OCI-LY3 (cell line): ENCODE data around the gene EHBP1.

Source experiments
- H2AFZ ChIP-seq: fragments of 200-600, 300-600 bp; shearing (Covaris generic); 2 replicates; pipeline ENCODE4 v1.6.0; 2014; ENCODE audit warnings: antibody characterized with exemption, low read depth, low read length
- H3K27ac ChIP-seq: fragments of 200-600, 300-600 bp; sonication (generic); 2 replicates; pipeline ENCODE4 v1.5.1; 2014; ENCODE audit warnings: mild to moderate bottlenecking, low read length, moderate library complexity, mixed read lengths
- H3K27me3 ChIP-seq: fragments of 200-600, 300-600 bp; sonication (generic); 2 replicates; pipeline ENCODE4 v1.6.1; 2014; ENCODE audit warnings: low read depth, low read length, mixed read lengths
- H3K36me3 ChIP-seq: fragments of 200-600, 300-600 bp; sonication (generic); replicated peaks from 2 replicates; pipeline ENCODE3; 2014; ENCODE audit warnings: low read depth, low read length, mixed read lengths
- H3K4me1 ChIP-seq: fragments of 300-600, 200-600 bp; sonication (generic); 2 replicates; pipeline ENCODE4 v1.6.1; 2014; ENCODE audit warnings: low read length, mixed read lengths
- H3K4me2 ChIP-seq: fragments of 200-600, 300-600 bp; sonication (generic); 2 replicates; pipeline ENCODE4 v1.6.1; 2014; ENCODE audit warnings: low read length, mixed read lengths
- H3K4me3 ChIP-seq: fragments of 300-600, 200-600 bp; sonication (generic); 2 replicates; pipeline ENCODE4 v1.5.1; 2014; ENCODE audit warnings: antibody characterized with exemption, mild to moderate bottlenecking, low read length, moderate library complexity
- H3K79me2 ChIP-seq: fragments of 300-600, 200-600 bp; shearing (Covaris generic); 2 replicates; pipeline ENCODE4 v1.6.1; 2014; ENCODE audit warnings: mild to moderate bottlenecking, low read length, mixed read lengths
- H3K9ac ChIP-seq: fragments of 300-600, 200-600 bp; shearing (Covaris generic); 2 replicates; pipeline ENCODE4 v1.6.0; 2014; ENCODE audit warnings: mild to moderate bottlenecking, low read length, moderate library complexity
- H3K9me3 ChIP-seq: fragments of 200-600, 300-600 bp; shearing (Covaris generic); 2 replicates; pipeline ENCODE4 v1.6.1; 2014; ENCODE audit warnings: low read length, mixed read lengths; ENCODE audit not compliant: insufficient read depth
- H4K20me1 ChIP-seq: fragments of 200-600, 300-600 bp; sonication (generic); 2 replicates; pipeline ENCODE4 v1.6.1; 2016; ENCODE audit warnings: low read length, mixed read lengths; ENCODE audit not compliant: insufficient read depth
- CTCF ChIP-seq: fragments of 200-600, 300-600 bp; sonication (generic); IDR thresholded peaks from 2 replicates; pipeline ENCODE4 v1.5.1; 2014; ENCODE audit warnings: antibody characterized with exemption, low read length, low read depth
- EZH2phosphoT487 ChIP-seq: fragments of 200-600 bp; shearing (Covaris generic); IDR thresholded peaks from 2 replicates; pipeline ENCODE4 v1.6.1; 2018; ENCODE audit warnings: antibody characterized with exemption, mixed run types, low read depth

The EHBP1 gene

DNA sequence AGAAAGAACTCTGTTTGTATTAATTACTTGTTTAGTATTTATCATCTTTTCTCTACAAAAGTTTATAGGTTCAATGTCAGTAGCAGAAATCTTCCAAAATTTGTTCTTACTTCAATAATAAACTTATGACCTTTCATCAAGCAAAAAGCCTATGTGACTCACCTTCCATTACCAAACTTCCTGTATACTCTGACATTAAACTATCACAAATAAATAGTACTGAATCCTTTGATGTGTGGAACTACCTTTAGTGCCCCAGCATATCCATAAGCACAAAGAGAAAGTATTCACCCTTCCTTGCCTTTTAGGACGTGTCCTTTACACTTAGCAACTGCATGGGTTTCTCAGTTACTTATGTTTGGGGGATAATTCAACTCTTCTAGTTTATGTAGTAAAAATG, 166.0 kb downstream of the EHBP1 start:
- no peak overlapping the region for H3K4me2 ChIP-seq
- no peak overlapping the region for H3K9ac ChIP-seq
- no peaks in the 10 kb centered on the region for H3K27me3 ChIP-seq
- H3K9me3 ChIP-seq: no peaks in the 10 kb centered on the region
- H3K4me1 ChIP-seq: no peaks in the 10 kb centered on the region
- H3K36me3 ChIP-seq: peaks cover 24% of the 10 kb centered on the region
- H3K4me3 ChIP-seq: no peak overlapping the region
- TF ChIP-seq CTCF: no peak
- TF ChIP-seq EZH2phosphoT487: no peak
- no peak overlapping the region for H2AFZ ChIP-seq
- H3K79me2 ChIP-seq: no peaks in the 10 kb centered on the region
- H4K20me1 ChIP-seq: no peaks in the 10 kb centered on the region
- no peak overlapping the region for H3K27ac ChIP-seq

GRCh38 chr2:62873603-62874002, 168.1 kb downstream of the EHBP1 start:
- TF ChIP-seq CTCF (no peak), EZH2phosphoT487 (no peak)
- no peaks in the 10 kb centered on the region for H4K20me1 ChIP-seq
- H3K4me1 ChIP-seq: no peaks in the 10 kb centered on the region
- H3K27me3 ChIP-seq: no peaks in the 10 kb centered on the region
- H3K4me3 ChIP-seq: no peak overlapping the region
- peaks cover 27% of the 10 kb centered on the region for H3K36me3 ChIP-seq
- no peak overlapping the region for H2AFZ ChIP-seq
- H3K9ac ChIP-seq: no peak overlapping the region
- H3K79me2 ChIP-seq: no peaks in the 10 kb centered on the region
- H3K9me3 ChIP-seq: no peaks in the 10 kb centered on the region
- no peak overlapping the region for H3K4me2 ChIP-seq
- H3K27ac ChIP-seq: no peak overlapping the region

DNA sequence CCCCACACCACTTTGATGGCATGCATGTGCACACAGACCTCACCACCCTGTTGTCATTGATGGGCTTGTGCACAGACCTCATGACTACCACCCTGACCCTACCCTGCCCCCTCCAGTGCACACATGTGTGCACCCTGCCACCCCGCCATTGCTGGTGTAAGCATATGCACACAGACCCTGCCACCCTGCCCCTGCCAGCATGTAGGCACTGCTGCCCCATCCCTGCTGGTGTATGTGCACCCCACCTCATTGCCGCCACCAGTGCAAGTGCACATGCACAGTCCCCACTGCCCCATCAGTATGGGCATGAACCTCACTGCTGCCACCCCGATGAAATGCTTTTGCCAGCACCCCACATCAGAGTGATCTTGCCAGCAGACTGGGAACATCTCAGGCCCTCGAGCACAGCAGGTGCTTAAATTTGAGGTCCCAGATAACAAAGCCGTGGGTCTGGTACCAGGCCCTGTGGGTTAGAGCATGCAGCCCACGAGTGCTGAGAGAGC, 169.4 kb downstream of the EHBP1 start:
- Histone ChIP-seq H3K4me1 (no peaks in the 10 kb centered on the region), H3K9ac (no peak overlapping the region), H3K27ac (no peak overlapping the region), H2AFZ (no peak overlapping the region), H3K9me3 (no peaks in the 10 kb centered on the region), H3K27me3 (no peaks in the 10 kb centered on the region), H3K36me3 (peaks cover 27% of the 10 kb centered on the region), H3K4me3 (no peak overlapping the region), H3K4me2 (no peak overlapping the region), H3K79me2 (no peaks in the 10 kb centered on the region), H4K20me1 (no peaks in the 10 kb centered on the region)
- TF ChIP-seq EZH2phosphoT487 (no peak), CTCF (no peak)

- Histone ChIP-seq H3K27me3 (no peaks in the 10 kb centered on the region), H3K79me2 (no peaks in the 10 kb centered on the region), H2AFZ (no peak overlapping the region), H3K9ac (no peak overlapping the region), H3K4me3 (no peak overlapping the region), H3K36me3 (peaks cover 3% of the 10 kb centered on the region), H3K4me1 (no peaks in the 10 kb centered on the region), H3K27ac (no peak overlapping the region), H3K4me2 (no peak overlapping the region), H3K9me3 (no peaks in the 10 kb centered on the region), H4K20me1 (no peaks in the 10 kb centered on the region)
- TF ChIP-seq CTCF (no peak), EZH2phosphoT487 (no peak)
Observed at GRCh38 chr2:62881162-62881795, 175.8 kb downstream of the EHBP1 start.
